Keratinocyte (primary cell): ENCODE data around the gene CLDN18. TPM values are rescaled to one million over a fixed set of nuclear protein-coding genes. Genes with fewer than 3 reads are reported as not detected.

ENCODE experiments used
- DNase-seq: peaks from one replicate; pipeline ENCODE4 v3.0.0-alpha.2; 2011; ENCODE audit warnings: low read depth, missing footprints, low spot score
- FAIRE-seq: peaks from 2 replicates; lab custom pipeline; 2011; peaks lifted over from hg19 to GRCh38; lab: Jason Lieb, UNC
- H2AFZ ChIP-seq: 2 replicates; pipeline ENCODE4 v1.6.0; 2012; ENCODE audit warnings: low read length, control low read depth, inconsistent platforms; ENCODE audit not compliant: control insufficient read depth
- H3K27ac ChIP-seq: 2 replicates; pipeline ENCODE4 v1.5.1; 2011; ENCODE audit warnings: low read length; ENCODE audit not compliant: control insufficient read depth, insufficient read depth
- H3K27me3 ChIP-seq: 3 replicates; pipeline ENCODE4 v1.6.0; 2011; ENCODE audit warnings: low read length; ENCODE audit not compliant: control insufficient read depth, insufficient read depth; ENCODE audit errors: extremely low read depth
- H3K36me3 ChIP-seq, 2 experiments: 2 replicates in 1 of 2; 3 replicates in 1 of 2; pipeline ENCODE4 v1.5.1; 2011; ENCODE audit warnings: low read length in 2 of 2, mild to moderate bottlenecking in 1 of 2; ENCODE audit not compliant: control insufficient read depth in 2 of 2, insufficient read depth in 2 of 2; ENCODE audit errors: extremely low read depth in 1 of 2
- H3K4me1 ChIP-seq: 3 replicates; pipeline ENCODE4 v1.5.1; 2011; ENCODE audit warnings: low read length; ENCODE audit not compliant: control insufficient read depth, insufficient read depth; ENCODE audit errors: extremely low read depth
- H3K4me2 ChIP-seq: 3 replicates; pipeline ENCODE4 v1.6.0; 2011; ENCODE audit warnings: low read depth, low read length; ENCODE audit not compliant: control insufficient read depth, insufficient read depth; ENCODE audit errors: extremely low read depth
- H3K4me3 ChIP-seq, 3 experiments: fragments of 200-600 bp in 1 of 3; sonication (generic) in 1 of 3; 2 replicates in 2 of 3; 3 replicates in 1 of 3; pipeline ENCODE4 v1.5.1; 2011 to 2016; ENCODE audit warnings: low read length in 3 of 3, mild to moderate bottlenecking in 3 of 3, control low read depth in 2 of 3, inconsistent platforms in 1 of 3, low read depth in 1 of 3, mixed read lengths in 1 of 3, mixed run types in 1 of 3, moderate library complexity in 1 of 3; ENCODE audit not compliant: control insufficient read depth in 2 of 3, insufficient read depth in 2 of 3; ENCODE audit errors: extremely low read depth in 1 of 3
- H3K79me2 ChIP-seq: 2 replicates; pipeline ENCODE4 v1.6.0; 2012; ENCODE audit warnings: low read length; ENCODE audit not compliant: control insufficient read depth, insufficient read depth
- H3K9ac ChIP-seq: 3 replicates; pipeline ENCODE4 v1.6.0; 2011; ENCODE audit warnings: low read length; ENCODE audit not compliant: control insufficient read depth, insufficient read depth; ENCODE audit errors: extremely low read depth
- H3K9me1 ChIP-seq: 3 replicates; pipeline ENCODE4 v1.6.0; 2011; ENCODE audit warnings: low read length; ENCODE audit not compliant: control insufficient read depth, insufficient read depth; ENCODE audit errors: extremely low read depth
- H3K9me3 ChIP-seq: 2 replicates; pipeline ENCODE4 v1.5.1; 2012; ENCODE audit warnings: low read depth, low read length; ENCODE audit not compliant: control insufficient read depth
- H4K20me1 ChIP-seq: 3 replicates; pipeline ENCODE4 v1.6.0; 2011; ENCODE audit warnings: low read length; ENCODE audit not compliant: control insufficient read depth, insufficient read depth; ENCODE audit errors: extremely low read depth
- EZH2 ChIP-seq: IDR thresholded peaks from one replicate; pipeline ENCODE4 v1.6.1; 2012; ENCODE audit warnings: inconsistent platforms, mild to moderate bottlenecking, low read length, moderate library complexity
- dilution Hi-C: fragments of 300-500 bp; cut with MboI; formaldehyde crosslinking; loops from one replicate; pipeline ENCODE4 v1.7.0; 2020; ENCODE audit warnings: low sequenced_read_pairs; ENCODE audit not compliant: extremely low pct_ligation_motif_present
- polyA plus RNA-seq, 5 experiments: library from polyadenylated mRNA; depleted of rRNA in 3 of 5; stranded (reverse) in 3 of 5; stranded (forward) in 1 of 5; unstranded in 1 of 5; fragments of >200 nt; gene quantifications; 1 replicate in 1 of 5; 2 replicates in 3 of 5; 3 replicates in 1 of 5; pipeline versions ENCODE4 v1.2.1 to v1.2.3, GENCODE V29; 2011 to 2012; ENCODE audit warnings: missing spikeins in 2 of 5, low read depth in 1 of 5, low replicate concordance in 1 of 5
- TF ChIP-seq, protein P1 (sequence below), 3 experiments: IDR thresholded peaks in 1 of 3; conservative IDR thresholded peaks in 1 of 3; optimal IDR thresholded peaks in 1 of 3; 2 replicates in 2 of 3; 3 replicates in 1 of 3; pipeline versions ENCODE3 to v1.5.1; 2011; ENCODE audit warnings: low read length in 3 of 3, mild to moderate bottlenecking in 3 of 3, moderate library complexity in 2 of 3, control low read depth in 1 of 3, inconsistent platforms in 1 of 3; ENCODE audit not compliant: insufficient read depth in 2 of 3; ENCODE audit errors: extremely low read depth in 1 of 3

The CLDN18 gene
- polyA plus RNA-seq, 1 donor (not counting 4 experiments of a cell fraction or from before 2014, with no cell fraction given), result not detected

GRCh38 chr3:138033202-138033691 is 23.3 kb downstream of the CLDN18 start:
- no peak overlapping the region for H3K4me2 ChIP-seq
- H3K9me3 ChIP-seq, result no peaks in the 10 kb centered on the region
- no peak for DNase-seq
- TF ChIP-seq, protein P1, sequence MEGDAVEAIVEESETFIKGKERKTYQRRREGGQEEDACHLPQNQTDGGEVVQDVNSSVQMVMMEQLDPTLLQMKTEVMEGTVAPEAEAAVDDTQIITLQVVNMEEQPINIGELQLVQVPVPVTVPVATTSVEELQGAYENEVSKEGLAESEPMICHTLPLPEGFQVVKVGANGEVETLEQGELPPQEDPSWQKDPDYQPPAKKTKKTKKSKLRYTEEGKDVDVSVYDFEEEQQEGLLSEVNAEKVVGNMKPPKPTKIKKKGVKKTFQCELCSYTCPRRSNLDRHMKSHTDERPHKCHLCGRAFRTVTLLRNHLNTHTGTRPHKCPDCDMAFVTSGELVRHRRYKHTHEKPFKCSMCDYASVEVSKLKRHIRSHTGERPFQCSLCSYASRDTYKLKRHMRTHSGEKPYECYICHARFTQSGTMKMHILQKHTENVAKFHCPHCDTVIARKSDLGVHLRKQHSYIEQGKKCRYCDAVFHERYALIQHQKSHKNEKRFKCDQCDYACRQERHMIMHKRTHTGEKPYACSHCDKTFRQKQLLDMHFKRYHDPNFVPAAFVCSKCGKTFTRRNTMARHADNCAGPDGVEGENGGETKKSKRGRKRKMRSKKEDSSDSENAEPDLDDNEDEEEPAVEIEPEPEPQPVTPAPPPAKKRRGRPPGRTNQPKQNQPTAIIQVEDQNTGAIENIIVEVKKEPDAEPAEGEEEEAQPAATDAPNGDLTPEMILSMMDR (optimal IDR thresholded peaks at IDR 0.05 in 1 of 3, IDR thresholded peaks at IDR 0.05 in 1 of 3, conservative IDR thresholded peaks at IDR 0.05 in 1 of 3; ENCODE audit: extremely low read depth in 1 of 3, insufficient read depth in 2 of 3, low read length in 3 of 3), result no peak
- no peak for TF ChIP-seq EZH2
- no peak overlapping the region for H3K4me3 ChIP-seq
- no peak for FAIRE-seq
- no peak overlapping the region for H3K9ac ChIP-seq
- dilution Hi-C loops, result no loop called here
- H3K27ac ChIP-seq, result no peak overlapping the region
- H2AFZ ChIP-seq, result no peak overlapping the region
- H3K4me1 ChIP-seq, result no peaks in the 10 kb centered on the region
- H3K9me1 ChIP-seq, result no peaks in the 10 kb centered on the region
- no peaks in the 10 kb centered on the region for H3K79me2 ChIP-seq
- no peaks in the 10 kb centered on the region for H4K20me1 ChIP-seq
- no peaks in the 10 kb centered on the region for H3K36me3 ChIP-seq
- no peaks in the 10 kb centered on the region for H3K27me3 ChIP-seq

GRCh38 chr3:138034918-138035317 is 25.0 kb downstream of the CLDN18 start:
- no peaks in the 10 kb centered on the region for H3K9me1 ChIP-seq
- DNase-seq (no peak), FAIRE-seq (no peak)
- no peaks in the 10 kb centered on the region for H3K36me3 ChIP-seq
- no peak overlapping the region for H3K9ac ChIP-seq
- H3K27me3 ChIP-seq, result no peaks in the 10 kb centered on the region
- no peak overlapping the region for H3K4me3 ChIP-seq
- dilution Hi-C loops, result no loop called here
- no peaks in the 10 kb centered on the region for H4K20me1 ChIP-seq
- H3K27ac ChIP-seq, result no peak overlapping the region
- no peaks in the 10 kb centered on the region for H3K79me2 ChIP-seq
- H2AFZ ChIP-seq, result no peak overlapping the region
- TF ChIP-seq EZH2, result no peak
- TF ChIP-seq, protein P1 (optimal IDR thresholded peaks at IDR 0.05 in 1 of 3, IDR thresholded peaks at IDR 0.05 in 1 of 3, conservative IDR thresholded peaks at IDR 0.05 in 1 of 3; ENCODE audit: extremely low read depth in 1 of 3, insufficient read depth in 2 of 3, low read length in 3 of 3), result no peak
- no peaks in the 10 kb centered on the region for H3K9me3 ChIP-seq
- no peaks in the 10 kb centered on the region for H3K4me1 ChIP-seq
- H3K4me2 ChIP-seq, result no peak overlapping the region
